GM12878 (cell line): ENCODE results near the gene CHST14. TPM values are rescaled to one million over a fixed set of nuclear protein-coding genes. Genes with fewer than 3 reads are reported as not detected.

Experiments
- ATF7 ChIP-seq: fragments of 450-650 bp; IDR thresholded peaks from 2 replicates; pipeline ENCODE4 v1.6.1; 2016; ENCODE audit warnings: low read depth, mild to moderate bottlenecking
- BACH1 ChIP-seq: fragments of 450-650 bp; IDR thresholded peaks from 2 replicates; pipeline ENCODE4 v1.6.1; 2017; ENCODE audit warnings: mild to moderate bottlenecking, borderline replicate concordance
- BCLAF1 ChIP-seq: fragments of 450-650 bp; IDR thresholded peaks from 2 replicates; pipeline ENCODE4 v1.6.1; 2017; ENCODE audit warnings: antibody characterized with exemption, mild to moderate bottlenecking, moderate library complexity
- CBX3 ChIP-seq: fragments of 200-600 bp; sonication (generic); IDR thresholded peaks from 2 replicates; pipeline ENCODE4 v1.6.1; 2016; ENCODE audit warnings: low read depth, borderline replicate concordance
- CTCF ChIP-seq, 3 experiments: IDR thresholded peaks in 2 of 3; conservative IDR thresholded peaks in 1 of 3; 2 replicates each; pipeline ENCODE4 v1.5.1; 2011; ENCODE audit warnings: low read depth in 3 of 3, low read length in 3 of 3, mild to moderate bottlenecking in 3 of 3, control low read depth in 2 of 3, moderate library complexity in 2 of 3, inconsistent platforms in 1 of 3, mixed read lengths in 1 of 3; ENCODE audit not compliant: control insufficient read depth in 2 of 3, insufficient read depth in 1 of 3; ENCODE audit errors: extremely low read depth in 1 of 3
- HCFC1 ChIP-seq: fragments of 150-350 bp; IDR thresholded peaks from 2 replicates; pipeline ENCODE4 v1.6.1; 2014; ENCODE audit warnings: low read length
- HDAC2 ChIP-seq: fragments of 200-600 bp; sonication (generic); IDR thresholded peaks from 2 replicates; pipeline ENCODE4 v1.6.1; 2017
- JUND ChIP-seq: IDR thresholded peaks from 2 replicates; pipeline ENCODE4 v1.6.1; 2012; ENCODE audit warnings: low read depth, mild to moderate bottlenecking, low read length, improper control_type of control experiment, moderate library complexity
- LARP7 ChIP-seq: fragments of 450-650 bp; IDR thresholded peaks from 2 replicates; pipeline ENCODE4 v1.6.1; 2017; ENCODE audit warnings: mild to moderate bottlenecking
- PML ChIP-seq: IDR thresholded peaks from 2 replicates; pipeline ENCODE4 v1.6.1; 2012; ENCODE audit warnings: low read length, inconsistent platforms
- POLR2A ChIP-seq: IDR thresholded peaks from 2 replicates; pipeline ENCODE4 v1.6.1; 2011; ENCODE audit warnings: low read depth, mild to moderate bottlenecking, low read length
- RAD51 ChIP-seq: fragments of 450-650 bp; IDR thresholded peaks from 2 replicates; pipeline ENCODE4 v1.6.1; 2016; ENCODE audit warnings: moderate library complexity, mild to moderate bottlenecking, inconsistent platforms
- RUNX3 ChIP-seq: IDR thresholded peaks from 2 replicates; pipeline ENCODE4 v1.6.1; 2012; ENCODE audit warnings: low read length, inconsistent platforms
- SRF ChIP-seq, 2 experiments: IDR thresholded peaks; 2 replicates each; pipeline ENCODE4 v1.6.1; 2011; ENCODE audit warnings: low read depth in 2 of 2, low read length in 2 of 2, mild to moderate bottlenecking in 1 of 2, moderate library complexity in 1 of 2
- TCF3 ChIP-seq: IDR thresholded peaks from 2 replicates; pipeline ENCODE4 v1.6.1; 2012; ENCODE audit warnings: low read depth, mild to moderate bottlenecking, low read length, borderline replicate concordance; ENCODE audit not compliant: insufficient read depth
- WRNIP1 ChIP-seq: IDR thresholded peaks from 2 replicates; pipeline ENCODE4 v1.6.1; 2011; ENCODE audit warnings: low read depth, low read length, improper control_type of control experiment, borderline replicate concordance
- YY1 ChIP-seq: IDR thresholded peaks from 2 replicates; pipeline ENCODE4 v1.6.1; 2011; ENCODE audit warnings: low read depth, mild to moderate bottlenecking, low read length
- polyA plus RNA-seq, 11 experiments: library from polyadenylated mRNA; depleted of rRNA in 4 of 11; unstranded in 6 of 11; stranded (reverse) in 5 of 11; fragments of >200 nt; fragmentation: Nextera tagmentation in 4 of 11; fragmentation: Illumina TruSeq in 1 of 11; extraction: Ambion mirVana in 4 of 11; extraction: Trizol in 1 of 11; gene quantifications; 1 replicate in 1 of 11; 2 replicates in 10 of 11; pipeline versions ENCODE4 v1.2.1 to v1.2.3, GENCODE V29; 2011 to 2016; ENCODE audit warnings: inconsistent platforms in 2 of 11, missing spikeins in 2 of 11, low read depth in 1 of 11
- total RNA-seq, 4 experiments: library from RNA; depleted of rRNA in 3 of 4; stranded (reverse); fragments of >200 nt in 3 of 4; fragmentation: Illumina TruSeq in 1 of 4; extraction: Trizol in 1 of 4; gene quantifications; 2 replicates each; pipeline versions ENCODE4 v1.2.1 to v1.2.3, GENCODE V29; 2013 to 2021

The CHST14 gene
- total and polyA plus RNA-seq, 10 of the 15 experiments (the other 5 are each of a cell fraction or from before 2014, with no cell fraction given) = 1.3 to 12.8 (median 6.2) TPM

DNA sequence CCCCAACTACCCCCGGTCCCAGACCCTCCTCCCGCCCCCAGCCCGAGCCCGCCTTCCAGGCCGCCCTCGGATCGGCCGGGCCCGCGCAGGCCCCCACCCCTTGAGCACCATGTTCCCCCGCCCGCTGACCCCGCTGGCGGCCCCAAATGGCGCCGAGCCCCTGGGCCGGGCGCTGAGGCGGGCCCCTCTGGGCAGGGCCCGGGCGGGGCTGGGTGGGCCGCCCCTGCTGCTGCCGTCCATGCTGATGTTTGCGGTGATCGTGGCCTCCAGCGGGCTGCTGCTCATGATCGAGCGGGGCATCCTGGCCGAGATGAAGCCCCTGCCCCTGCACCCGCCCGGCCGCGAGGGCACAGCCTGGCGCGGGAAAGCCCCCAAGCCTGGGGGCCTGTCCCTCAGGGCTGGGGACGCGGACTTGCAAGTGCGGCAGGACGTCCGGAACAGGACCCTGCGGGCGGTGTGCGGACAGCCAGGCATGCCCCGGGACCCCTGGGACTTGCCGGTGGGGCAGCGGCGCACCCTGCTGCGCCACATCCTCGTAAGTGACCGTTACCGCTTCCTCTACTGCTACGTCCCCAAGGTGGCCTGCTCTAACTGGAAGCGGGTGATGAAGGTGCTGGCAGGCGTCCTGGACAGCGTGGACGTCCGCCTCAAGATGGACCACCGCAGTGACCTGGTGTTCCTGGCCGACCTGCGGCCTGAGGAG is 472 bp downstream of the CHST14 start (continued):
- TF ChIP-seq ATF7 (no peak), CBX3 (no peak), YY1 (peak; percentile 51; the same call in 1 of the 2 replicates), LARP7 (peak; percentile 61; the same call in 1 of the 2 replicates), HDAC2 (no peak), WRNIP1 (no peak), PML (no peak), POLR2A (peak; percentile 65), HCFC1 (no peak), BCLAF1 (no peak), BACH1 (peak; percentile 20; the same call in 1 of the 2 replicates), SRF (IDR thresholded peaks at IDR 0.05; ENCODE audit: low read depth in 2 of 2, low read length in 2 of 2) (no peak), JUND (no peak), TCF3 (no peak), RAD51 (no peak), CTCF (IDR thresholded peaks at IDR 0.05 in 2 of 3, conservative IDR thresholded peaks at IDR 0.05 in 1 of 3; ENCODE audit: control insufficient read depth in 2 of 3, extremely low read depth in 1 of 3, insufficient read depth in 1 of 3, low read depth in 3 of 3, low read length in 3 of 3) (no peak), RUNX3 (0 out of 2 replicates have a peak, but pooled peaks have one; percentile 15)
